ENCODE data around the gene VWA8.

GRCh38 chr13:41666644-41667043 lies 294.3 kb downstream of the VWA8 start:
- no peak for TF ChIP-seq CTCF (IDR thresholded peaks at IDR 0.05; ENCODE audit: low read length)
- no peak for TF ChIP-seq EZH2phosphoT487 (IDR thresholded peaks at IDR 0.05; ENCODE audit: low read length)
- no peak for TF ChIP-seq EZH2 (optimal IDR thresholded peaks at IDR 0.05; ENCODE audit: low read depth, low read length)
